Natural killer cell (primary cell): ENCODE data around the gene GPD1. TPM values are rescaled to one million over a fixed set of nuclear protein-coding genes. Genes with fewer than 3 reads are reported as not detected.
"Not testable (repeated sequence)": the region's sequence is repeated elsewhere in the genome, so short reads cannot be mapped to it uniquely, and the experiment has no call there.

Source experiments
- ATAC-seq, 3 donors: fragments of 150-1000 bp in 2 of 3; fragments of 200-7000 bp in 1 of 3; cut with Tn5 transposase; 1 replicate in 1 of 3; 2 replicates in 2 of 3; pipeline ENCODE4 v1.10.0; 2021; ENCODE audit warnings: mild to moderate bottlenecking in 2 of 3, moderate library complexity in 2 of 3
- DNase-seq, 2 donors: peaks; one replicate each; pipeline versions ENCODE4 v3.0.0 to v3.0.0-alpha.2; 2013 to 2021; ENCODE audit warnings: mixed read lengths in 1 of 2
- H3K27ac ChIP-seq: one replicate; pipeline ENCODE4 v1.5.1; 2013; ENCODE audit warnings: mild to moderate bottlenecking, low read length
- H3K27me3 ChIP-seq: one replicate; pipeline ENCODE4 v1.6.1; 2013; ENCODE audit warnings: low read length; ENCODE audit not compliant: control insufficient read depth, insufficient read depth
- H3K36me3 ChIP-seq: one replicate; pipeline ENCODE4 v1.6.1; 2013; ENCODE audit warnings: low read length; ENCODE audit not compliant: control insufficient read depth, insufficient read depth
- H3K4me1 ChIP-seq: one replicate; pipeline ENCODE4 v1.6.1; 2013; ENCODE audit warnings: low read length; ENCODE audit not compliant: control insufficient read depth, insufficient read depth
- H3K4me3 ChIP-seq: one replicate; pipeline ENCODE4 v1.5.1; 2013; ENCODE audit warnings: low read length
- H3K9me3 ChIP-seq: one replicate; pipeline ENCODE4 v1.6.1; 2013; ENCODE audit warnings: low read length; ENCODE audit not compliant: control insufficient read depth, insufficient read depth
- H3K27ac Mint-ChIP-seq, 2 donors: one replicate each; pipeline ENCODE4 v1.8.0; 2022; ENCODE audit warnings: mild to moderate bottlenecking in 2 of 2, mixed read lengths in 2 of 2, moderate library complexity in 1 of 2
- H3K27me3 Mint-ChIP-seq, 2 donors: one replicate each; pipeline ENCODE4 v1.8.0; 2022; ENCODE audit warnings: low read depth in 2 of 2, mixed read lengths in 2 of 2
- H3K36me3 Mint-ChIP-seq: one replicate; pipeline ENCODE4 v1.8.0; 2022; ENCODE audit warnings: mixed read lengths
- H3K4me1 Mint-ChIP-seq, 2 donors: one replicate each; pipeline ENCODE4 v1.8.0; 2022; ENCODE audit warnings: mixed read lengths in 2 of 2
- H3K4me3 Mint-ChIP-seq: one replicate; pipeline ENCODE4 v1.8.0; 2022; ENCODE audit warnings: mild to moderate bottlenecking, moderate library complexity, mixed read lengths
- H3K9me3 Mint-ChIP-seq, 2 donors: one replicate each; pipeline ENCODE4 v1.8.0; 2022; ENCODE audit warnings: mixed read lengths in 2 of 2
- WGBS: methylation state at CpG from one replicate; pipeline ENCODE4 v1.1.7; 2013; ENCODE audit warnings: missing lambda C conversion rate; ENCODE audit not compliant: insufficient coverage; 5-methylcytosine and 5-hydroxymethylcytosine counted together
- intact Hi-C: fragments of 100-400 bp; cut with micrococcal nuclease; formaldehyde crosslinking; loops from one replicate; pipeline ENCODE4 v1.14.2; 2022
- total RNA-seq, 4 donors: library from RNA; stranded (reverse); fragments of 120-200 nt in 1 of 4; gene quantifications; one replicate each; pipeline versions ENCODE4 v1.2.3 to v1.2.4, GENCODE V29; 2013 to 2022
- TF ChIP-seq, protein P1 (sequence below): fragments of 200-600 bp; IDR thresholded peaks from one replicate; pipeline ENCODE4 v1.8.0; 2022; ENCODE audit warnings: antibody characterized with exemption

Gene GPD1
- total RNA-seq, 3 donors from 2014 or later (not counting 1 experiment from before 2014, with no cell fraction given) = 0.65 TPM; not detected in 2

DNA sequence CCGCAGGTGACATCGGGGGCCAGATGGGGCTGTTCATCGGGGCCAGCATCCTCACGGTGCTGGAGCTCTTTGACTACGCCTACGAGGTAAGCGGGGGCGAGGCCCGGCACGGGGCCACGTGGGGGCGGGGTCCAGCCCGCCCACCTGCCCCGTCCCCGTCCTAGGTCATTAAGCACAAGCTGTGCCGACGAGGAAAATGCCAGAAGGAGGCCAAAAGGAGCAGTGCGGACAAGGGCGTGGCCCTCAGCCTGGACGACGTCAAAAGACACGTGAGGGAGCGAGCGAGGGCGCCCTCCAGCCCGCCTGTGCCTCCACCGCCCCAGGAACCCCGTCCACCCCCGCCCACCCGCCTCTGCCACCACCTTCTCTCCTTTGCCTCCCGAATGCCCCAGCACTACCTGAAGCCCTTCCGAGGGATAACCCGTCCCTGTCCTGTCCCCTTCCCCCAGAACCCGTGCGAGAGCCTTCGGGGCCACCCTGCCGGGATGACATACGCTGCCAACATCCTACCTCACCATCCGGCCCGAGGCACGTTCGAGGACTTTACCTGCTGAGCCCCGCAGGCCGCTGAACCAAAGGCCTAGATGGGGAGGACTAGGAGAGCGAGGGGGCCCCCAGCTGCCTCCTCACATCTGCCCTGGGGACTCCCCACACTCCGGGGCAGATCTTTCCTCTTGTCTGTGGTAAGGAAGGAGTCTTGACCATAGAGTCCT, 22.6 kb upstream of the GPD1 start:
- H3K36me3 Mint-ChIP-seq = no peaks in the 10 kb centered on the region
- no peaks in the 10 kb centered on the region for H3K9me3 ChIP-seq
- TF ChIP-seq, protein P1, sequence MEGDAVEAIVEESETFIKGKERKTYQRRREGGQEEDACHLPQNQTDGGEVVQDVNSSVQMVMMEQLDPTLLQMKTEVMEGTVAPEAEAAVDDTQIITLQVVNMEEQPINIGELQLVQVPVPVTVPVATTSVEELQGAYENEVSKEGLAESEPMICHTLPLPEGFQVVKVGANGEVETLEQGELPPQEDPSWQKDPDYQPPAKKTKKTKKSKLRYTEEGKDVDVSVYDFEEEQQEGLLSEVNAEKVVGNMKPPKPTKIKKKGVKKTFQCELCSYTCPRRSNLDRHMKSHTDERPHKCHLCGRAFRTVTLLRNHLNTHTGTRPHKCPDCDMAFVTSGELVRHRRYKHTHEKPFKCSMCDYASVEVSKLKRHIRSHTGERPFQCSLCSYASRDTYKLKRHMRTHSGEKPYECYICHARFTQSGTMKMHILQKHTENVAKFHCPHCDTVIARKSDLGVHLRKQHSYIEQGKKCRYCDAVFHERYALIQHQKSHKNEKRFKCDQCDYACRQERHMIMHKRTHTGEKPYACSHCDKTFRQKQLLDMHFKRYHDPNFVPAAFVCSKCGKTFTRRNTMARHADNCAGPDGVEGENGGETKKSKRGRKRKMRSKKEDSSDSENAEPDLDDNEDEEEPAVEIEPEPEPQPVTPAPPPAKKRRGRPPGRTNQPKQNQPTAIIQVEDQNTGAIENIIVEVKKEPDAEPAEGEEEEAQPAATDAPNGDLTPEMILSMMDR = no peak
- no peak overlapping the region for H3K27ac Mint-ChIP-seq
- 71% methylated on average over 46 of the region's 46 CpGs for WGBS
- H3K27me3 ChIP-seq = no peaks in the 10 kb centered on the region
- H3K4me3 Mint-ChIP-seq = no peak overlapping the region
- H3K27me3 Mint-ChIP-seq = peaks cover 0 to 8% of the 10 kb centered on the region in 2 donors
- intact Hi-C loops = loop anchor here (10.0 kb wide), 1 partner anchor 234 kb away; no protein-coding TSS in a partner anchor
- no peak overlapping the region for H3K27ac ChIP-seq
- no peaks in the 10 kb centered on the region for H3K36me3 ChIP-seq
- peaks cover 13% of the 10 kb centered on the region for H3K4me1 ChIP-seq
- H3K4me1 Mint-ChIP-seq = peaks cover 12 to 13% of the 10 kb centered on the region in 2 donors
- no peak overlapping the region for H3K4me3 ChIP-seq
- ATAC-seq (no peak), DNase-seq (no peak)
- H3K9me3 Mint-ChIP-seq = no peaks in the 10 kb centered on the region

GRCh38 chr12:50082644-50083043, 21.2 kb upstream of the GPD1 start:
- Histone ChIP-seq H3K27me3 (no peaks in the 10 kb centered on the region), H3K36me3 (peaks cover 3% of the 10 kb centered on the region), H3K4me3 (no peak overlapping the region), H3K27ac (no peak overlapping the region), H3K9me3 (no peaks in the 10 kb centered on the region), H3K4me1 (peaks cover 13% of the 10 kb centered on the region)
- H3K4me1 Mint-ChIP-seq = peaks cover 19 to 23% of the 10 kb centered on the region in 2 donors
- ATAC-seq = no peak
- no peak overlapping the region for H3K4me3 Mint-ChIP-seq
- H3K27me3 Mint-ChIP-seq = peaks cover 0 to 6% of the 10 kb centered on the region in 2 donors
- no peak for DNase-seq
- H3K36me3 Mint-ChIP-seq = peaks cover 6% of the 10 kb centered on the region
- 93% methylated on average over 7 of the region's 7 CpGs for WGBS
- TF ChIP-seq, protein P1 = no peak
- no peaks in the 10 kb centered on the region for H3K9me3 Mint-ChIP-seq
- intact Hi-C loops = loop anchor here (10.0 kb wide), 1 partner anchor 232 kb away; no protein-coding TSS in a partner anchor
- H3K27ac Mint-ChIP-seq = no peak overlapping the region

DNA sequence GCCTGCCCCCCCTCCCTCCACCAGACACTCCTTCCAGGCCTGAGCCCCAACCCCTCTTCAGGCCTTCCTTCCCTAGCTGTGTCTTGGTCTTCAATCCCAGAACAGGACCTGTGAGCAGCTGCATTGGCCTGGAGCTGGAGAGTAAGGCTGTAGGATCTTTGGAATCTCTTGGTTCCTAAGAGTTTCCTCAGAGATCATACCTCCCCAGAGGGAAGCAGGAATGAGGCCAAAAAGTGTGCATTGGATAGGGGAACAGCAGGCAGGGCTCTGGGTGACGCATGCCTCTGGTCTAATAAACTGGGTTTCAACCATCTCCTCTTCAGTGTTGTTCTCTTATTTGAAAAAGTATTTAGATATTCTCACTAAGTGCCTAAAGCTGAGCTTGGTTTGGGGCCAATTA, 20.5 kb upstream of the GPD1 start:
- Histone ChIP-seq H3K4me3 (no peak overlapping the region), H3K9me3 (no peaks in the 10 kb centered on the region), H3K4me1 (peaks cover 13% of the 10 kb centered on the region), H3K36me3 (peaks cover 3% of the 10 kb centered on the region), H3K27ac (no peak overlapping the region), H3K27me3 (no peaks in the 10 kb centered on the region)
- intact Hi-C loops = loop anchor here (10.0 kb wide), 1 partner anchor 232 kb away; no protein-coding TSS in a partner anchor
- no peaks in the 10 kb centered on the region for H3K9me3 Mint-ChIP-seq
- peaks cover 25 to 30% of the 10 kb centered on the region in 2 donors for H3K4me1 Mint-ChIP-seq
- peaks cover 0 to 6% of the 10 kb centered on the region in 2 donors for H3K27me3 Mint-ChIP-seq
- DNase-seq (no peak), ATAC-seq (no peak)
- TF ChIP-seq, protein P1 = no peak
- H3K36me3 Mint-ChIP-seq = peaks cover 6% of the 10 kb centered on the region
- 88% methylated on average over 1 of the region's 1 CpG for WGBS
- H3K4me3 Mint-ChIP-seq = peak overlapping the region; percentile 86
- H3K27ac Mint-ChIP-seq = peak overlapping the region; percentile 66 to 78

- not testable (repeated sequence) for ATAC-seq, DNase-seq, H3K36me3 Mint-ChIP-seq, H3K9me3 ChIP-seq, H3K27me3 ChIP-seq, H3K9me3 Mint-ChIP-seq, H3K27me3 Mint-ChIP-seq
- Mint-ChIP-seq H3K4me1 (peaks cover 33 to 38% of the 10 kb centered on the region in 2 donors), H3K4me3 (peak overlapping the region; percentile 94), H3K27ac (peak overlapping the region; percentile 89 to 94)
- Histone ChIP-seq H3K4me1 (peaks cover 13% of the 10 kb centered on the region), H3K4me3 (peak overlapping the region; percentile 61), H3K36me3 (peaks cover 11% of the 10 kb centered on the region), H3K27ac (peak overlapping the region; percentile 86)
- 51% methylated on average over 5 of the region's 7 CpGs for WGBS
- intact Hi-C loops = loop anchor here (10.0 kb wide), 1 partner anchor 230 kb away; no protein-coding TSS in a partner anchor
Observed at GRCh38 chr12:50084409-50084774, 19.4 kb upstream of the GPD1 start.
